HG03460 (cell line): Measurements from ENCODE around the gene TMEM234.

ENCODE experiments used
- ATAC-seq: cut with Tn5 transposase; IDR thresholded peaks from one replicate; pipeline ENCODE4 v1.9.1; 2021; ENCODE audit not compliant: unreplicated experiment

TMEM234 gene

DNA sequence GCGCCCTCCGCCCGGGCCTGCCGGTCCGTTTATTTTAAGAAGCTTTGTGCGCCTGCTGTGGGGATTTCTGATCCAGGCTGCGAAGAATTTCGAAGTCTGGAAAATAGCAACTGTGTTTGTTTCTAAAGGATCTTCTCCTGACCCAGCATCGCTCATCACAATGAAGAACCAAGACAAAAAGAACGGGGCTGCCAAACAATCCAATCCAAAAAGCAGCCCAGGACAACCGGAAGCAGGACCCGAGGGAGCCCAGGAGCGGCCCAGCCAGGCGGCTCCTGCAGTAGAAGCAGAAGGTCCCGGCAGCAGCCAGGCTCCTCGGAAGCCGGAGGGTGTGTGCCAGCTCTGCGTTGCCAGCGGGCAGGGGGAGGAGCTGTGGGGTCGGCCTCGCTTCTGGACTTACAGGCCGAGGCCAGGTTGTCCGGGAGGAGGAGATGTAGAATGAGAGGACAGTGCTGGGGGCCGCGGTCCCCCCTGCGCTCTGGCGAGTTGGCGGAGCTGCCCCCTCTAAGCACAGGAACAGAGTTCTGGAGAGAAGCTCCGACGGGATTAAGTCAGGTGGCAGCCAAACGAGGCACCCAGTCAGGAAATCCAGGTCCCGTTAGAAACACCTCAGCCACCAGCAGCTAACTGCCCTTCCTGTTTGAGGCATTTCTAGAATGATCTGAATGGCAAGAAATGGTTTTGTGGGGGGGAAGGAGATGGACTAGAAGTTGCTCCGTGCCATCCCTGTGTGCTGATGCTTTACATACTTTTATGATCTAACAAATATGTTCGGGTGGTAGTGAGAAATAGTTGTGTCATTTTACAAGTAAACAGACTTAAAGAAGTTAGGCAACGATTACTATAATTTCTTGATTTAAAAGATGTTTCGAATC is 41.7 kb downstream of the TMEM234 start:
- ATAC-seq, result no peak

DNA sequence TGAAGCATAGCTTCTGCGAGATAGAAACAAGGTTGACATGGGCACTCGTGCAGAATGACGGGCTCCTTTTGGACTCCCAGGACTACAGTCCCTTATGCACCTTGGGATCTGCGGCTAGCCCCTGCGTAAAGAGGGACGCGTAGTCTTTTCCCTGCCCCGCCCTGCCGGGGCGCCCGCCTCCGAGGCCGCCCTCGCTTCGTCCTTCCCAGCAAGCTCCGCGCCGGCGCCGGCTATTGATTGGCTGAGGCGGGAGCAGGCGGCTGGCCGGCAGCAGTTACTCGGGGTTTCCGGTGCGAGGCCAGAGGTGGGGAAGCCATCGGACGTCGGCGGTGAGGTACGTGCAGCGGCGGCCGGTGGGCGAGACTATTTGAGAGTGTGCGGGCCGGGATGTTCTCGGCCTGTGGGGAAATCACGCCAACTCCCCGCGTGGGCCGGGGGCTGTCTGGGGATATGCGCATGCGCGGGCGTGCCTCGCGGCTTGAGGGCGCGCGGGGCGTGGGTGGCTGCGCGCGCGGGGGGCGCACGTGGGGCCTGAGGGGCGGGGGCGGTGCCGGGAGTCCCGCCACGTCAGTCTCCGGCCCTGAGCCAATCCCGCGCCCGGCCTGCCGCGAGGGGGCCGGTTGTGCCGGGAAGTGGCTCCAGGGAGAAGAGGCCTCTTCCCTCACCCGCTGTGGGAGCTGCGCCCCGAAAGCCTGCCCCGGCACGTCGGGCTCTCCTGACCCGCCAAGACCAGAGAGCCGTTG is 42.5 kb downstream of the TMEM234 start, which contains the start of gene TXLNA:
Gene TXLNA, plus strand, starts transcription at position 233 of the 743 bp plus-strand sequence. CDS start 671 bp downstream, outside the sequence.
- ATAC-seq, result peak; percentile 72

DNA sequence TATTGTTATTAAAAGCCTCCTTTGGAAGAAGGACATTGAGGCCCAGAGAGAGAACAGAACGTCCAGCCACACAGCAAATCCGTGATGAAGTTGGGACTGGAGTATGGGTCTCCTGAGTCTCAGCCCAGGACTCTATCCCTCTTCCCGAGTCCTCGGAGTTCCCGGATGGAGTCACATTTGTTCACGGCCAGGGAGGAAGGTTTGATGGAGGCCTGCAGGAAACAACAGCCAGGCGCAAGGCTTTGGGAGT is 43.0 kb downstream of the TMEM234 start:
- no peak for ATAC-seq

DNA sequence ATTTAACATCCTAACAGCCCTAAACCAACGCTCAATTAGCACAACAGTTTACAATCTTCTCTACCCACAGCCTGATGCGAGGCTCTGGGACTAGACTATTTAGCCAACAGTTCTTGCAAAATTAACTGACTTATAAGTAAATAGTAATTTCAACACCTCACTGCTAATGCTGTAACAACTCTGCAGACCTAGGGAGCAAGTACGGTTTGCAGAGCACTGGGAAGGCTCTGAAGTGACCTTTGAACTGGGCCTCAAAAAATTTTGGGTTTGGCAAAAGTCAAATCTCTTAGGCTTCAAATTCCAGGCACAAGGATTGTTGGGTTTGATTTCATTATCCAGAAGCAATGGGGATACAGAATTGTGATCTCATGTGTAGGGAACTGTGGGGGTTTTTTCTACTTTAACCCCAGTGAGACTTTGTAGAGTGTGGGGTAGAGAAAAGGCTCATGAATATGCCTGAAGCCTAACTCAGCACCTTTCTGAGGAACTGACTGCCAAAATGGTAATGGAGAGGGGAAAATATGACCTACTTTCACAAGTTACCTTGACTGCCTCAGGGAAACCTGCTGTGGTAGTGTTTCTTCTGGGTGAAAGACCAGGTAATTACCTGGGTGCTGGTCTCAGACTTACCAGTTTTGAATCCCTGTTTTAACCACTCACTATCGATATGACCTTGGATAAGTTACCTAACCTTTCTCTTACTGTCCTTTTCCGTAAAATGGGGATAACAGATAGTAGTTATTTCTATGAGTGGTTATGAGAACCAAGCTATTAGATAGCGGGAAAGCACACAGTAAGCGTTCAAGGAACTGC is 43.6 kb downstream of the TMEM234 start:
- no peak for ATAC-seq

DNA sequence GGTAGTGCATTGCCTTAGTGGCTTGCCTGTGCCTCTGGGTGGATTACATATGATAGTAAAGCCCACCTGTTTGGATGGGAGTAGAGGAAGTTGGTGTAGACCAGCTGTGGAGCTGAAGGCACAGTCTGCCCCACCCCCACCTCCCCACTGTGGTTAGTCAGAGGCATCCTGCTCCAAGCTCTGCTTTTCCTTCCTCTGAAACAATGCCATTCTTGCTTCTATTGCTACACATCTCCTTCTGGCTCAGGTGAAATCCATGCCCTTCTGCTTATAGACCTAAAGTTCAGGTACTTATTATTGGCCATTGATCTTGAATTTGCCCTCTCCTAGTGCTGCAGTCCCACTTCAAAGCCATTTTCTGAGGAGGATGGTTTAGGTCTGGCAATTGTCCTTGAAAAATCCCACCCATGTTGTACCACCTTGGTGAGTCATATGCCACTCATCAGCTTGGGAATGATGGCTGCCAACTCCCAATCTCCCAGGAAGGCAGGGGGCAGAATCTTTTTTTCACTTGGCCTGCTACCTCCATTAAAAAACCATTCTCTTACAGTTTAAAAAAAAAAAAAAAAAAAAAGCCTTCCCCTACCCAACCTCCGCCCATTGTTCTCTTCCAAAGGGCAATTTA is 49.4 kb downstream of the TMEM234 start:
- ATAC-seq, result no peak

DNA sequence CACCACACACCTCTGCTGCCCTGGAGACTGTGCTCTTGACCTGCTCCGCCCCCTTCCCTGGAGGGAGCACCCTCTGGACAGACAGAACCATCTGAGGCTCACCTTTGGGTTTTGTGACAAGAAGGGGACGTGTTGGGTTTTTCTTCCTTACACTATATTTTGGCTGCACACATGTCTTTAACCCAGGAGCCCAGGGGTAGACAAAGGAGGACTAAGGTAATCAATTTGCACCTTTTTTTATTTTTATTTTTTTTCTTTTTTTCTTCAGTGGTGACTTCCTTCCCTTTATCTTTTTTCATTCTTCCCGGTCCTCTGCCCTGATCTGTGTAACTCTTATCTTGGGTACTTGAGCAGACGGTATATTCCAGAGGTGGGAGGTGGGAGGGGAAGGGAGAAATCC is 51.2 kb downstream of the TMEM234 start:
- no peak for ATAC-seq
